Measurements from ENCODE around the gene SERPIND1. TPM values are rescaled to one million over a fixed set of nuclear protein-coding genes. Genes with fewer than 3 reads are reported as not detected.

Gene SERPIND1
- total RNA-seq, 1 donor, result not detected

- H3K27ac ChIP-seq (ENCODE audit: low read depth, low read length), result no peak overlapping the region
Measured at GRCh38 chr22:20787223-20787622, 13.3 kb downstream of the SERPIND1 start.

DNA sequence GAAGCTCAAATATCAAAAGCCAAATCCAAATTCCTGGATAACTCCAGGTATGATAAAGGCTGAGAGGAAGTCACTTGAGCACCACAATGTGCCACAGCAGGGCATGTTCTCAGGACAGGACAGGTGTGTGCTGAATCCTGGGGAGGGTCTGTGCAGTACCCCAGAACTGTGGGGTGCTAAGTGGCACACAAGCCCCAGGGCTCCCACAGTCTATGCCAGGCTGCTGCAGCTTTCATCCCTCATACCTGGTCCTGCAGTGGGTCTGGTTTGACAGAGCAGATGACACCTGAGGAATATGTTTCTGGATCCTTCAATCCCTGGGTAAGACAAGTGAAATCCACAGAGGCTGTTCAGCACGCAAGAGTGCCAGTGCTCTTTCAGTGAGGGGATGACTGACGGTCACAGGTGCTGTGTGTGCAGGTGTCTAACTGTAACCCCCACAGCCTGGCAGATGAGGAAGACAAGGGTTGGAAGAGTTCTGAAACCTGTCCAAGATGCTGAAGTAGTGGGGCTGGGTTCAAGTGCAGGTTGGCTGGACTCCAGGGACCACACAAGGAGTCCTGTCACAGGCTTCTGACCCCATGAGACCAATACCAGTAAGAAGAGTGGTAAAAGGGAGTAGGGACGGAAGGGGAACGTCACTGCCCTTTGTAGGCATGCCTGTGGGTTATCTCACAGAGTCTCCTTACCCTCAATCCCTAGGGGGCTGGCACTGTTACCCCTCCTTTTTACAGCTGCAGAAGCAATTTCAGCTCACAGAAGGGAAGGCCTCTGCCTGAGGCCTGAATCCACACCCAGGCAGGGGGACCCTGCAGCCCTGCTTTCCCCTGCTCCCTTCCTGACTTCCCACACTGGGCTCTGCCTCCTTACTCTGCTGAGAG is 14.1 kb downstream of the SERPIND1 start:
- Histone ChIP-seq H3K79me2 (ENCODE audit: insufficient read depth, low read length) (no peaks in the 10 kb centered on the region), H3K36me3 (ENCODE audit: insufficient read depth, low read length) (peaks cover 25% of the 10 kb centered on the region), H3K9me3 (ENCODE audit: low read depth, low read length) (no peaks in the 10 kb centered on the region), H2AFZ (ENCODE audit: low read length) (no peak overlapping the region), H3K27ac (ENCODE audit: low read depth, low read length) (no peak overlapping the region), H3K27me3 (ENCODE audit: insufficient read depth, low read length) (no peaks in the 10 kb centered on the region), H3K4me3 (ENCODE audit: insufficient read depth, low read length) (no peak overlapping the region), H3K4me2 (ENCODE audit: insufficient read depth, low read length) (no peak overlapping the region), H4K20me1 (ENCODE audit: insufficient read depth, low read length) (peaks cover 7% of the 10 kb centered on the region), H3K4me1 (ENCODE audit: insufficient read depth, low read length) (peaks cover 16% of the 10 kb centered on the region)
- TF ChIP-seq, protein P1, sequence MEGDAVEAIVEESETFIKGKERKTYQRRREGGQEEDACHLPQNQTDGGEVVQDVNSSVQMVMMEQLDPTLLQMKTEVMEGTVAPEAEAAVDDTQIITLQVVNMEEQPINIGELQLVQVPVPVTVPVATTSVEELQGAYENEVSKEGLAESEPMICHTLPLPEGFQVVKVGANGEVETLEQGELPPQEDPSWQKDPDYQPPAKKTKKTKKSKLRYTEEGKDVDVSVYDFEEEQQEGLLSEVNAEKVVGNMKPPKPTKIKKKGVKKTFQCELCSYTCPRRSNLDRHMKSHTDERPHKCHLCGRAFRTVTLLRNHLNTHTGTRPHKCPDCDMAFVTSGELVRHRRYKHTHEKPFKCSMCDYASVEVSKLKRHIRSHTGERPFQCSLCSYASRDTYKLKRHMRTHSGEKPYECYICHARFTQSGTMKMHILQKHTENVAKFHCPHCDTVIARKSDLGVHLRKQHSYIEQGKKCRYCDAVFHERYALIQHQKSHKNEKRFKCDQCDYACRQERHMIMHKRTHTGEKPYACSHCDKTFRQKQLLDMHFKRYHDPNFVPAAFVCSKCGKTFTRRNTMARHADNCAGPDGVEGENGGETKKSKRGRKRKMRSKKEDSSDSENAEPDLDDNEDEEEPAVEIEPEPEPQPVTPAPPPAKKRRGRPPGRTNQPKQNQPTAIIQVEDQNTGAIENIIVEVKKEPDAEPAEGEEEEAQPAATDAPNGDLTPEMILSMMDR (IDR thresholded peaks at IDR 0.05; ENCODE audit: extremely low read depth, low read depth, low read length), result no peak
- DNase-seq (ENCODE audit: insufficient read length, low spot score, missing footprints), result no peak

More at GRCh38 chr22:20787223-20787622, 13.3 kb downstream of the SERPIND1 start:
- TF ChIP-seq, protein P1 (IDR thresholded peaks at IDR 0.05; ENCODE audit: extremely low read depth, low read depth, low read length), result no peak
- Histone ChIP-seq H3K4me2 (ENCODE audit: insufficient read depth, low read length) (no peak overlapping the region), H3K79me2 (ENCODE audit: insufficient read depth, low read length) (no peaks in the 10 kb centered on the region), H3K27me3 (ENCODE audit: insufficient read depth, low read length) (no peaks in the 10 kb centered on the region), H3K36me3 (ENCODE audit: insufficient read depth, low read length) (peaks cover 19% of the 10 kb centered on the region), H3K9me3 (ENCODE audit: low read depth, low read length) (no peaks in the 10 kb centered on the region), H2AFZ (ENCODE audit: low read length) (no peak overlapping the region), H3K4me3 (ENCODE audit: insufficient read depth, low read length) (no peak overlapping the region), H3K4me1 (ENCODE audit: insufficient read depth, low read length) (peaks cover 24% of the 10 kb centered on the region), H4K20me1 (ENCODE audit: insufficient read depth, low read length) (peaks cover 7% of the 10 kb centered on the region)
- no peak for DNase-seq (ENCODE audit: insufficient read length, low spot score, missing footprints)

DNA sequence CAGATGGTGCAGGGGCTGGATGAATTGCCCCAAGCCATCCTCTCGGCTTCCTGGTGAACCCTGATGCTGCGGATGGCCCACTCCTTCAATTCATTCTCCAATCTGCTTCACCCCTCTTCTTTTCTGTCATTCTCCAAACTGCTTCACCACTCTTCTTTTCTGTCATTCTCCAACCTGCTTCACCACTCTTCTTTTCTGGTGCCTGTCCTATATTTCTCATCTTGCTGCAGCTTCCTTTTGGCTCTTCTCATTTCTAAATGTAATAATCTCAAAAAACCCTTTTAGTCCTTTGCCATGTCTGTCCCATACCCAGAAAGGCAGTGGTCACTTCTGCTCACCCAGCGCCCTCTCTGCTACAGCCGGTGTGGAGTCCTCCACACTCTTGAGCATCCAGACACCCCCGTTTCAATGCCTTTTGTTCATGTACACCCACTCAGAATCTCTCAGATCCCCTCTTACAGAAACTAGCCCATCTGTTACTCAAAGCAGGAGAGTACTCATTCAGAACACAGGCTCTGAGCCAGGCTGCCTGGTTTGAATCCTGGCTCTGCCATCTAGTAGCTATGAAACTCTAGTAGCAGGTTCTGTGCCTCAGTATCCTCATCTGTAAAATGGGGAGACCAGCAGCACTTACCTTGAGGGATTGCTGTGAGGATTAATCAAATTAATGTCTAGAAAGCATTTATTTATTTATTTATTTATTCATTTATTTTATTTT is 14.9 kb downstream of the SERPIND1 start:
- Histone ChIP-seq H3K4me1 (ENCODE audit: insufficient read depth, low read length) (peaks cover 11% of the 10 kb centered on the region), H3K27ac (ENCODE audit: low read depth, low read length) (no peak overlapping the region), H3K4me3 (ENCODE audit: insufficient read depth, low read length) (no peak overlapping the region), H3K9me3 (ENCODE audit: low read depth, low read length) (no peaks in the 10 kb centered on the region), H3K36me3 (ENCODE audit: insufficient read depth, low read length) (peaks cover 25% of the 10 kb centered on the region), H4K20me1 (ENCODE audit: insufficient read depth, low read length) (peaks cover 7% of the 10 kb centered on the region), H3K4me2 (ENCODE audit: insufficient read depth, low read length) (no peak overlapping the region), H2AFZ (ENCODE audit: low read length) (no peak overlapping the region), H3K79me2 (ENCODE audit: insufficient read depth, low read length) (no peaks in the 10 kb centered on the region), H3K27me3 (ENCODE audit: insufficient read depth, low read length) (no peaks in the 10 kb centered on the region)
- TF ChIP-seq, protein P1 (IDR thresholded peaks at IDR 0.05; ENCODE audit: extremely low read depth, low read depth, low read length), result no peak
- DNase-seq (ENCODE audit: insufficient read length, low spot score, missing footprints), result no peak
